H4 (cell line): ENCODE data around the gene CAV1. TPM values are rescaled to one million over a fixed set of nuclear protein-coding genes. Genes with fewer than 3 reads are reported as not detected.

Experiments used
- DNase-seq: peaks from one replicate; pipeline ENCODE4 v3.0.0-alpha.2; 2015; ENCODE audit warnings: low spot score
- total RNA-seq: library from RNA; depleted of rRNA; stranded (reverse); fragments of >200 nt; shearing (Covaris generic); gene quantifications from 2 replicates; pipeline ENCODE4 v1.2.3, GENCODE V29; 2014

The CAV1 gene
- total RNA-seq, 1 experiment from 2014 or later: 218 TPM

DNA sequence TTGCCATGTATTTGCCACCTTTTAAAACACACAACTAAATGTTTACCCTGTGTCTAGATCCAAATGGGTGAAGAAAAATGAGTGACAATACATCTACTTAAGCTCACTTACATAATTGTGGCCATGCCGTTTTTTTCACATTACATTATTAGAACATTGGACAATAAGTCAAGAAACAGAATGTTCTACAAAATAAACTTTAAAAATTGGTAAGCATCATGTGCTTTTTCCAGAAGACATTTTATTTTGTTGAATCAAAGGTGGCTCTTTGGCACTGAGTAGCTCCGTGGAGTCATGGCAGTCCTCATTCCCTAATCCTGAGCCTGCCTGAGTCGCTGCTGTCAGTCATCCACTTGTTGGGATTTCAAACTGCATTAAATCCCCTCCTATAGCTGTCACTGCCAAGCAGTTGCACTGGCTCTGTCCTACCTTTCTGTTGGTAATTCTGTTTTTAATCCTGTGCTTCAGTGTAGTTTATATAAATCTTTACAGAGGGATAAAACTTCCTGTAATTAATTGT is 32.3 kb downstream of the CAV1 start:
- no peak for DNase-seq

DNA sequence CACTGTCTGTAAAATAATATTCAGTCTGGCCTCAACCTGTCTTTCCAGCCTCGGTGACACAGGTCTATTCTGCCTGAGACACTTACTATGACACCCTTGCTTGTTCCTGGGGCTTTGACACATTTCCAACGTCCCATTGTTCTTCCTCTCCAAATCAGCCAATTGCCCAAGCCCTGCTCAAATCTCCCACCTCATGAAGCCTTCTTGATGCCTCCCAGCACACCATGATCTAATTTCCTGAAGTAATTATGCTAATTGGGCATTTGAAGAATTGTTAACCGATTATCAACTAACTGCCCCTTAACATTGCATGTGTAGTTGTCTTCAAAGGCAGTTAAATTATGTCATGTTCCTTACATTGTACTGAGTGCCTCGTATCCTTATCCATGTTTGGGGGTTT is 33.1 kb downstream of the CAV1 start:
- DNase-seq: no peak

DNA sequence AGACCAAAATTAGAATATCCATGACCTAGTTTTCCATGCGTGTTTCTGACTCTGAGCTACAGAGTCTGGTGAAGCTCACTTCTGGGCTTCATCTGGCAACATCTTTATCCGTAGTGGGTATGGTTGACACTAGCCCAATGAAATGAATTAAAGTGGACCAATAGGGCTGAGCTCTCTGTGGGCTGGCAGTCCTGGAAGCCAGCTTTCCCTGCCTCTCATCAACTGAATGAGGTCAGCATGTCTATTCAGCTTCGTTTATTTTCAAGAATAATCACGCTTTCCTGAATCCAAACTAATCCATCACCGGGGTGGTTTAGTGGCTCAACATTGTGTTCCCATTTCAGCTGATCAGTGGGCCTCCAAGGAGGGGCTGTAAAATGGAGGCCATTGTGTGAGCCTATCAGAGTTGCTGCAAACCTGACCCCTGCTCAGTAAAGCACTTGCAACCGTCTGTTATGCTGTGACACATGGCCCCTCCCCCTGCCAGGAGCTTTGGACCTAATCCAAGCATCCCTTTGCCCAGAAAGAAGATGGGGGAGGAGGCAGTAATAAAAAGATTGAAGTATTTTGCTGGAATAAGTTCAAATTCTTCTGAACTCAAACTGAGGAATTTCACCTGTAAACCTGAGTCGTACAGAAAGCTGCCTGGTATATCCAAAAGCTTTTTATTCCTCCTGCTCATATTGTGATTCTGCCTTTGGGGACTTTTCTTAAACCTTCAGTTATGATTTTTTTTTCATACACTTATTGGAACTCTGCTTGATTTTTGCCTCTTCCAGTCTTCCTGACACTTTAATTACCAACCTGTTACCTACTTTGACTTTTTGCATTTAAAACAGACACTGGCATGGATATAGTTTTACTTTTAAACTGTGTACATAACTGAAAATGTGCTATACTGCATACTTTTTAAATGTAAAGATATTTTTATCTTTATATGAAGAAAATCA is 35.5 kb downstream of the CAV1 start:
- no peak for DNase-seq

DNA sequence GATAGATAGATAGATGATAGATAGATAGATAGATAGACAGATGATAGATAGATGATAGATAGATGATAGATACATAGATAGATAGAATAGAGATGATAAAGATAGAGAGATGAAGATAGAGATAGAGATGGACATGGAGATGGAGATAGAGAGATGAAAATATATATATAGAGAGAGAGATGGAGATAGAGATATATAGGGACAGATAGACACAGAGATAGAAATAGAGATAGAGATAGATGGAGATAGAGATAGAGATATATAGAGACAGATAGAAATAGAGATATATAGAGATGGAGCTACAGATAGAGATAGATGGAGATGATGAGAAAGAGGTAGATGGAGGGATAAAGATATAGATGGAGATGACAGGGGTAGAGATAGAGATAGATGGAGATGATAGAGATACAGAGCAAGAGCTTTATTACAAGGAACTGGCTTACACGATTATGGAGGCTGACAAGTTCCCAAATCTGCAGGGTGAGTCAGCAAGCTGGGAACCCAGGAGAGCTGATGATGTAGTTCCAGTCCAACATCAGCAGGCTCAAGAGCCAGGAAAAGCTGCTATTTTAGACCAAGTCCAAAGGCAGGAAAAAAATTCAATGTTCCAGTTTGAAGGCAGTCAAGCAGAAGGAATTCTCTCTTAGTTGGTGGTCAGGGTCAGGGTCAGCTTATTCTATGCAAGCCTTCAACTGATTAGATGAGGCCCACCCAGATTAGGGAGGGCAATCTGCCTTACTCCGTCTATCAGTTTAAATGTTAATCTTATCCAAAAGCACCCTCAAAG is 37.1 kb downstream of the CAV1 start:
- no peak for DNase-seq

DNA sequence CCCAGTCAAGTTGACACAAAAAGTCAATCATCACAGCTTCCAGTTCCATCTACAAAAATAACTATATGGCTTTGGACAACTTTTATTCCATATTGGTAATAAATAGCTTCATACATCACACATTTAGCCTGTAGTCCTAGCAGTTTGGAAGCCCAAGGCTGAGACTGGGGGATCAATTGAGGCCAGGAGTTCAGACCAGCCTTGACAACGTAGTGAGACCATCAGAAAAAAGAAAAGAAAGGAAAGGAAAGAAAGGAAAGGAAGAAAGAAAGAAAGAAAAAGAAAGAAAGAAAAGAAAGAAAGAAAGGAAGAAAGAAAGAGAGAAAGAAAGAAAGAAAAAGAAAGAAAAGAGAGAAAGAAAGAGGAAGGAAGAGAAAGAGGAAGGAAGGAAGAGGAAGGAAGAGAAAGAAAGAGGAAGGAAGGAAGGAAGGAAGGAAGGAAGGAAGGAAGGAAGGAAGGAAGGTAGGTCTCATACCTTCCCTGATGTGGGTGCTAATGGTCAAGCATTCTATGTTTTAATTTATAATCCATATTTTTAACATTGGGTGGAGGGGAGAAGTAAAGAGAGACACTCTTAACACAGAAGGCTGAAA is 37.8 kb downstream of the CAV1 start:
- no peak for DNase-seq

DNA sequence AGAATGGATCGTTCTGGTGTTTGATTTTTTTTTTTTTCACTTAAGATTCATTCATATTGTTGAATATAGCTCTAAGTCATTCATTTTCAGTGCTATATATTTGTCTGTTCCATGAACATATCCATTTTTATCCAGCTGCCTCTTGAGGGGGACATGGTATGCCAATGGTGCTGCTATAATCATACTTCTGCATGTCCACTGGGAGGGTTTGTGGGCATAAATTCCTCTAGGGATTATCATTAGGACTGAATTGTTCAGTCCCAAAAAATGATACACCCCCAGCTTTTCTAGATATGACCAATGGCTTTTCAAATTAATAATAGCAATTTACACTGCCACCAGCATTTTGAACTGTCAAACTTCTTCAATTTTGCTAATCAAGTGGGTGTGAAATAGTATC is 41.1 kb downstream of the CAV1 start:
- DNase-seq: no peak

DNA sequence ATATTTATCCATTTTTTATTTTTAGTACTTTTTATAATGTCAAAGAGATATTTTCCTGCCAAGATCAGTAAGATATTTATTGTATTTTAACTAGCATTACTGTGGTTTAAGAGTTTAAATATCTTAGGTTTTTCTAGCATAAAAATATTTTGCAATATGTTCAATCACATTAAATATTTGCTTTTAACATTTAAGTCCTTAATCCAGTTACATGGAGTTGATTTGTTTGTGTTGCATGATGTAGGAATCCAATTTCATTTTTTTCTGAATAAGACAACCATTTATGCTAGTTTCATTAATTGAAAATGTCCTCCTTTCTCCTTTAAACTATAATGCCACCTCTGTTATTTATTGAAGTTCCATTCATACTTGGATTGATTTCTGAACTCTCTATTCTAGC is 41.8 kb downstream of the CAV1 start:
- DNase-seq: no peak

DNA sequence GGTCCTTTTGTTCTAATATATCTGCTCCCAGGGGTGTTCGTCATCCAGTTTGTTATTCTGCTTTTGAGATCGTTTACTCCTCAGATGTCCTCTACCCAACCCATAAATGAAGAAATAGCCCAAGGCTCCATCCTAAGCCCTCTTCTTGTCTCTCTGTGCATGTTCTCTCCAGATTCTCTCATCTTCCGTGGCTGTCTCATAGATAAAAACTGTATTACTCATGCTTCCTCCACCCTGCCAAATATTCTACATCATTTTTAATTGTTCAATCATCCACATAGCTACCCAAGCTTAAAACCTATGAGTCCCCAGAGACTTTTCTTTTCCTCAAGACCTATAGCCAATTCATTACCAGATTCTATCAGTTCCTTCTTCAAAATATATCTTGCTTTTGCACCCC is 44.9 kb downstream of the CAV1 start:
- no peak for DNase-seq

DNA sequence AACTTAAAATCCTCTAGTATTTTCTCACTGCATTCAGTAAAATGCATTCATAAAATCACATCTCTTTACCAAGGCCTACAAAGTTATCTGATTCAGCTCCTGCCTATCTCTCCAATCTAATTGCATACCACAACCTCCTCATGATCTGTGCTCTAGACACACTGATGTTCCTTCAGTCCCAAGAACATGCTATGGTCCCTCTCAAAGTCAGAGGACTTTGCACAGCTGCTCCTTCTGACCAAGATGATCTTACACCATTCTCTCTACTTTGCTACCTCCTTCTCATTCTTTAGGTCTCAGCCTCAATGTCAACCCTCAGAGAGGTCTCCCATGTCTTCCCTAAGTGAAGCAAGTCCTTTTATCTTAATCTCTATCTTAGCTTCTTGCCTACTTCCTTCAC is 45.5 kb downstream of the CAV1 start:
- no peak for DNase-seq

DNA sequence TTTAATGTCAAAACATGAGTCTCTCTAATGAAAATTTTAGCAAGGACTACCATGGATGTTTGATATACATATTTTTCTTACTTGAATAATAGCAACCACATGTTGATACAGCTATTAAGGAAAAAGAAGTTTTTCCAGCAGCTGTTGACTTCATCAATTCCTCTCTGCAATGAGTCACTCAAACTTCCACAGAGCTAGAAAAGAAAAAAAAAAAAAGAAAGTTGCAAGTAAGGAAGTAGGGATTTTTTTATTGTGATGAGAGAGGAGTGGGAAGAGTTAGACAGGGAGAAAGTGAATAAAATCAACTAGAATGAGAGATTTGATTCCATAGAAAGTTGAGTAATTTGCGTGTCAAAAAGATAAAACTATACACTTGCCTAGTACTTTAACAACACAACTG is 46.2 kb downstream of the CAV1 start:
- DNase-seq: peak; percentile 56

DNA sequence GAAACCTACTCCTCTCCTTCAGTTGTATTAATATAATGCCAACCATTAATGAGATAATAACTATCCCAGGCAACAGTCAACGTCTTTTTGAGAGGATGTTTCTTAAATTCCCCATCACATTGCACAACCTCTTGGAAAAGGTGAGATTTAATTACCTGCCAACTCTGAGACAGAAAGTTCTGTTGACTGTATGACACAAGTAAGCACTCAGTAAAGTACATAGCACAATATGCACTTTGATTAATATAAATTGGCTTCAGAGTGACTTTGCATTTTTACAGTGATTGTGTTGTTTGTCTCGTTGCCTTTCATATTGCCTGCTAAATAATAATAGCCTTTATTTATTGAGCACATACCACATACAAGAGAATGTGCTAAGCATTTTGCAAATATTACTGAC is 46.7 kb downstream of the CAV1 start:
- DNase-seq: no peak

DNA sequence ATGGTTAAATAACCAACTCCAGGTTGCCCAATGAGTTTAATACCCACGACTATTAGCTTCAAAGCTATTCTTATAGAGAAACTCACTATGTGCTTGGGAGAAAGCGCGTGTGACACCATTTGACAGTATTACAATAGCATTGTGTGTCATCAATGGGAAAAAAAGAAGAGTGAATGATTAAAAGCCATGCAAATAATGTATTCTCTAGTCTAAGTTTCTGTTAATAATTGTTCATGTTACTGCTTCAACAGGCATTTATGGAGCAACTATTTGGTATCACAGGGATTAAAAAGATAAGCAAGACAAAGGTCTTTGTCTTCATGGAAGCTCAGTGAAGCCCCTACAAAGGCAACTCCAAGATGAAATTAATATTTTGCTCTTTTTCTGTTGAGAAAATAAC is 47.2 kb downstream of the CAV1 start:
- no peak for DNase-seq

DNA sequence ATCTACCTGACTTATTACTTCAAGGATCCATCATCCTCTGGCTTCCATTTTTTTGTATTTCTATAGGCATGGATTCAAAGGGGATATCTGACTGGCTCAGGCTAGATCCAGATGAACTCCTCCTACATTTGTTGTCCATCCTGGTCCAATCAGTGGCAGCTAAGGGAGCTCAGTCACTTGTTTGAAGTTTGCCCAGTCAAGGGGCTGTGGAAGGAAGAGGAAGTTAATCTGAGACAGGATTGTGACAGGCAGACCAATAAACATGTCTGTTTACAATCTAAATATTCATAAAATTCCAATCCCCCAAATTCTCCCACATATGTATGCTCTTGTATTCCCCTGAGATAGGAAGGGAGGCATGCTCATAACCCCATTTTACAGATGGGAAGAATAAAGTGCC is 48.7 kb downstream of the CAV1 start:
- no peak for DNase-seq

DNA sequence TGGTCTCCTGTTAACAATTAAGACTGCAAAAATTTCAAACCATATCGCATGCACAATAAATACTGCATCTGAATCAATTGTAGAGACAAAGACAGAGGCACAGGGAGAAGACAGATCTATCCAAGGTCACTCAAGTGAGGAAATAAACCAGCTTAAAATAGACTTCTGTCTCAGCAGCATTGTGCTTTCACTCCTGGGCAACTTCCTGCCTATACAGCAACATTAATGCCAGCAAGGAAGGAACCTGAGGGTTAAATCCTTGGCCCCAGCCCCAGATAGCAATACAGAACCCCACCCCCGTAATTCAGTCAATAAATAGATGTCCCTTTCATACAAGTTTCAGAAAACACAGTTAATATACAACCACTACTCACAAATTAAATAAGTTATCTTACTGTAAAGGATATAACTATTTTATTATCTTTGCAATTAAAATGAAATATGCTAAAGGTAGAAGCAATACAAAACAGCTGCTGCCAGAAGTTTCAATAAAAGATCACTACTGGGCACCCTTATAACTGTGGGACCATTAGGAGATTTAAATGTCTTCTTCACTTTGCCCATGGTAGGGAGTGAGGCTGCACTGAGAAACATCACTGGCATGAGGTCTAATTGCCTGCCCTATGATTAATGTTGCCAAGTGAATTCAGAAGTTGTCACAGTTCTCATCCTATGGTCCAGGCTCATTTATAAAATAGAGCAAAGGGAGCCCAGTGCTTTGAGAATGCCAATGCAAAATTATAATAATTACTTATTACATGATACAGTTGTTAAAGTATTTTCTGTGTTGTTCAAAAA is 49.4 kb downstream of the CAV1 start:
- DNase-seq: no peak

DNA sequence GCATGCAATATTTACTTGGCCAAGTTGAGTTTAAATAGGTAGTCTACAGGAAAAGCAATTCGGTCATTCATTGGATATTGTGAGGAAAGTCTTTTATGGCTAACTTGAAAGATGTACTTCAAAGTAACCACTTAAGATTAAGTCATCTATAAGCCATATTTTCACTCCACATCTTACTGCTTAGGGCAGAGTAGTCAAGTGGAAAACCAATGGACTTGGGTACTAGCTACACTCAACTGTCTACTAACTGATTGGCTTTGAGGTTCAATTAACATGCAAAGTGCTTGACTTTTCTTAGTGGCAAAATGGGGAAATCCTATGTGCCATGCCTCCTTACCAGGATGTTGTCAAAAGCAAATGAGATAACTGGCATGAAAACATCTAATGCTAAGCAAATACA is 51.0 kb downstream of the CAV1 start:
- no peak for DNase-seq

DNA sequence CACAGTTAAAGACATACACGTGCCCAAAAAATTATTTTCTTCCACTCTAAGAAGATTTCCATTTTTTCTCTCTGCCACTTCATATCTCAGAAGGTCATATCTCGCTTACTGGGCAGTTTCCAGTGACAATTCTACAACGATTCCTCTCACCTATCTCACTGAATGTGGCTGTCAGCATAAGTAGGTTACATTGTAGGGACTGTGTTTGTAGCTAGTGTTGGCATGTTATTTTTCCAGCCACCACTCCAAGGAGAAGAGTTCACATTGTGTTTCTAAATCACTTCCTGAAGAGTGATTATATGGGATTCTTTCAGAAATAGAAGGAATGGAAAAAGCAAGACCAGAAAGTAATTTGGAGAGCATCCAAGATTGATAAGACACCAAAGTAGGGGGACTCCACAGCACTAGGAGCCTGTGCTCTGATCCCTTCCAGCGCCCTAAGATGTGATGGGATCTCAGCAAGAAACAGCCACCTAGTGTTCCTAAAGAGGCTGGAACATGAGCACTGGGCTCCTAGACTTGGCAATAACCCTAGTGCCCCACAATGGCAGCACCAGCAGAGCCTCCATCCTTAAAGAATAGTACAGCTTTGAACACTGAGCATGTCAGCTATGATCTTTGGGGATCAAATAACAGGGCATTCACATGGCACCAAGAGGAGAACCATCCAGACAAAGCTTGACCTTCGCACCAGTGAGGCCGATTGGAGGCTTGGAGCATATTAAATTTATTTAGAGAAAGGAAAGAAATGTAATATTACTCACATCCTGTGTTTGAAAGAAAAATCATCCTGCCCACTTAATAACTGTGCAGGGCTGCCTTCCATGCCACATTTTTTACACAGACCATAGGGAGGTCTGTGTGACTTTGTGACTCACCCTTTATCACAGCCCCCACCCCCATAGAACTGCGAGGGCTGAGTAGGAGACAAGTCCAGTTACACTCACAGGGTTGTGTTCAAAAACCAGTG is 51.8 kb downstream of the CAV1 start:
- DNase-seq: peak; percentile 88

DNA sequence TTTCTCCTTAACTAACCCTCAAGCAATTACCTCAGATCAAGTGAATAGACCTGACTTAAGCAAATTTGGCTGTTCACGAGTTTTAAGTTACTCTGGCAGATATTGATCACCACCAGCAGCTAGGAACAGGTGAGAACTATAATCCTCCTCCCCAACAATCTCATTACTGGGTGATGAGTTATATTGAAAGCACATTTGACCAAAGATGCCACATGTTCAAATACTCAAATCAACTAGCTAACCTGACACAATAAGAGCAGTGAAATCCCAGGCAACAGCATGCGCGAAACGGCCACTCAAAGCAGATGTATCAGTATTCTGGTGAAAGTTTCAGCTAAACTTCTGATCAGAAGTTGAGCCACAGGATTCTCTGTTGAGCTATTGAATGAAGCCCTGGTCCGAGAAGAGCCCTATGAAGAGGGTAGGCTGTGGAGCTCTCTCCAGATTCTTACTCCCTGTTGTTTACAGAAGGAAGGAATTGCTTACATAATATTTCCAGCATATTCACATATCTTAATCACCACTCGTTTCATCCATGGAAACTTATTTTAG is 52.6 kb downstream of the CAV1 start:
- DNase-seq: no peak

DNA sequence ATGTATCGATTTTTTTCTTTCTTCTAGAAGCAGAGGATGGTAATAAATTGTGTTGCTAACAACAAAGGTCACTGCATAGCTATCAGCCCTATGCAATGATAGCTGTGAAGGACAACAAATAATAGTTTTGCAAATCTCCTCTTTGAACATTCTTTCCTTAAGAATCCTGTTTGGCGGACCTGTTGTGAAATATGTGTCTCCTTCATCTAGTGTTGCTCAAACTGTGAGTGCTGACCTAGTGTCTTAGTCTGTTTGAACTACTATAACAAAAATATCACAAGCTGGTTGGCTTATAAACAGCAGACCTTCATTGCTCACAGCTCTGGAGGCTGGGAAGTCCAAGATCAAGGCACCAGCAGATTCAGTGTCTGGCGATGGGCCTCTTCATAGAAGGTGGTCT is 53.7 kb downstream of the CAV1 start:
- DNase-seq: no peak

DNA sequence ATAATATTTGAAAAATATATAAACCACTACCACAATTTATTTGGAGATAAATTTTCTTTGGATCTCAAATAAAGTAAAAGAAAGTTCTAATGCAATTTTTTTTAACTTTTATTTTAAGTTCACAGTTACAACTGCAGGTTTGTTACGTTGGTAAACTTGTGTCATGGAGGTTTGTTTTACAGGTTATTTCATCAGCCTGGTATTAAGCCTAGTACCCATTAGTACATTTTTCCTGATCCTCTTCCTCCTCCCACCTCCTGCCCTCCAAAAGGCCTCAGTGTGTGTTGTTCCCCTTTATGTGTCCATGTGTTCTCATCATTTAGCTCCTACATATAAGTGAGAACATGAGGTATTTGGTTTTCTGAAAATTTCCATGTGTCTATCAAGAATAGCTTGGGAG is 54.5 kb downstream of the CAV1 start:
- no peak for DNase-seq

DNA sequence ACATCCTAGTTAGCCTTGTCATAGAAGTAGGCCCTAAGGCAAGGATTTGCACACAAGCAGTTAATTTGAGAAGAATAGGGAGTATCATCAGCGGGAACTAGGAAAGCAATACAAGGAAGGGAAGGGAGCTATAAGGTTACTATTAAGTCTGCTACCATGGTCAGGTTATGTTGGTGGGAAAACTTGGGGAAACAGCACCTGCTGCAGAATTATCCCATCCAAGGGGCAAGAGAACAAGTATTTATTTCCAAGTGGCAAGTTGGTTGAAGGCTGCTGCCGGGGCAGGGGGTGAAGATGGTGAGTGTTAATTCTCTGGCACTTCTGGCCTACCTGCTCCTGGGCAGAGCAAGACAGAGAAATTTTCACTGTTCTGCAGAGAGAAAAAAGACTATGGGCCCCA is 55.0 kb downstream of the CAV1 start:
- DNase-seq: no peak
